Pancreas (tissue), 10 donors: ENCODE measurements around the gene PHB1. TPM values are rescaled to one million over a fixed set of nuclear protein-coding genes. Genes with fewer than 3 reads are reported as not detected.
A peak's percentile ranks its signal among the peaks of the same experiment; 100 is the strongest.

Source experiments
- ATAC-seq, 4 donors: fragments of 200-7000 bp; cut with Tn5 transposase; one replicate each; pipeline versions ENCODE4 v1.8.0 to v1.9.1; 2020; ENCODE audit warnings: mild to moderate bottlenecking in 4 of 4, moderate library complexity in 4 of 4
- DNase-seq, 6 donors: peaks; one replicate each; pipeline ENCODE4 v3.0.0-alpha.2; 2020
- FAIRE-seq: peaks from 2 replicates; lab custom pipeline; 2012; peaks lifted over from hg19 to GRCh38; lab: Jason Lieb, UNC
- H3K27ac ChIP-seq, 4 donors: fragments of 200-600 bp; sonication (generic); 1 replicate in 3 of 4; 2 replicates in 1 of 4; pipeline versions ENCODE4 v1.5.0 to v1.8.0; 2020
- H3K27me3 ChIP-seq, 4 donors: fragments of 200-600 bp; one replicate each; pipeline ENCODE4 v1.8.0; 2021
- H3K36me3 ChIP-seq, 3 donors: fragments of 200-600 bp; sonication (generic) in 1 of 3; one replicate each; pipeline versions ENCODE4 v1.5.0 to v1.8.0; 2020 to 2021
- H3K4me1 ChIP-seq, 3 donors: fragments of 200-600 bp; one replicate each; pipeline ENCODE4 v1.8.0; 2021
- H3K4me3 ChIP-seq, 4 donors: fragments of 200-600 bp; sonication (generic) in 2 of 4; one replicate each; pipeline versions ENCODE4 v1.5.0 to v1.8.0; 2020 to 2021
- H3K9me3 ChIP-seq, 4 donors: fragments of 200-600 bp; one replicate each; pipeline ENCODE4 v1.8.0; 2021
- WGBS, 2 donors: extraction: QIAGEN DNeasy Blood & Tissue Kit; methylation state at CpG; one replicate each; pipeline ENCODE4 v1.1.7; 2013; 5-methylcytosine and 5-hydroxymethylcytosine counted together
- intact Hi-C, 3 donors: fragments of 100-400 bp; cut with DNase I; formaldehyde crosslinking; loops; one replicate each; pipeline versions ENCODE4 v1.11.1 to v1.14.2; 2022
- polyA plus RNA-seq, 2 donors: library from polyadenylated mRNA; stranded (reverse); fragments of 200-250 nt; gene quantifications; one replicate each; pipeline ENCODE4 v1.2.3, GENCODE V29; 2013
- total RNA-seq, 6 donors: library from RNA; stranded (reverse); fragmentation: NEBNext Ultra II Directional in 4 of 6; extraction: Animal tissue kit (Norgen Biotek cat#: 25700) in 4 of 6; gene quantifications; one replicate each; pipeline versions ENCODE4 v1.2.1 to v1.2.4, GENCODE V29; 2021 to 2023
- TF ChIP-seq, protein P1 (sequence below), 4 donors: fragments of 200-600 bp; sonication (generic) in 3 of 4; IDR thresholded peaks; one replicate each; pipeline versions ENCODE4 v1.5.0 to v1.8.0; 2021; ENCODE audit warnings: antibody characterized with exemption in 4 of 4
- donor health status: healthy with polysubstance abuse.
- donor health status: DM: no; HTN: no; CAD: no; lungs with moderate emphysema.
- donor health status: DM: no; HTN: no; CAD: no.
- donor health status: control.
- donor health status: control.
- donor health status: Bipolar disorder and iron deficiency.
- donor health status: DM: yes; HTN: yes; CAD: no.
- donor health status: DM: no; HTN: no; CAD: no.
- donor health status: DM: no; HTN: no; CAD: no.
- donor health status: DM: yes; HTN: yes; CAD: no.

The PHB1 gene
- total and polyA plus RNA-seq, 8 donors = 30.1 to 71.8 (median 55.7) TPM

DNA sequence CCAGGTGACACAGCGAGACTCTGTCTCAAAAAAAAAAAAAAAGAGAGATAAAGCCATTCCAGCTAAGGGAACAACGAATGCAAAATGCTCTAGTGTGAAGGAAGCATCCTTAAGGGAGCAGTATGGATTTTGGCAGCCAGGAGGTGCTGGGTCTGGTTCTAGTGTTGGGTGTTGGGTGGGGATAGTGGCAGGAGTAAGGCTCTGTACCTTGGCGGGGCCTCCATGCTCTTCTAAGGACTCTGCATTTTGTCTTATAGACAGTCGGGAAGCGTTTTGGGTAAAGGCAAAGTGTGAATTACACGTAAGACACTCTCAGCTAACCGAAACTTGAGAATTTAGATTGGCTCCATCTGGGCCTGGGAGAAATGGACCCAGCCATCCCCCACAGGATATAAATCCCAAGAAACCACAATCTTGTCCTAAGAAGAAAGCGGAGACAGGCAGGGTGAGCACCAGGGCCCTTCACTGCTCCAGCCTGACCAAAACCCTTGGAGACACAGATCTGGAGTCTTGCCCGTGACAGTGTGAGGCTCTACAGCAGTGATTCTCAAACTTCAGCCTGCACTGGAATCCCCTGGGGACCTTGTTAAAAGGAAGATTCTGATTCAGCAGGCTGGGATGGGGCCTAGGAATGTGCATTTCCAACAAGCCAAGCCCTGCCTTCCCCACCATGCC is 33.1 kb upstream of the PHB1 start:
- Histone ChIP-seq H3K4me3 (no peak overlapping the region), H3K9me3 (no peaks in the 10 kb centered on the region), H3K4me1 (no peaks in the 10 kb centered on the region), H3K27ac (no peak overlapping the region), H3K27me3 (no peaks in the 10 kb centered on the region), H3K36me3 (no peaks in the 10 kb centered on the region)
- DNase-seq = no peak
- TF ChIP-seq, protein P1, sequence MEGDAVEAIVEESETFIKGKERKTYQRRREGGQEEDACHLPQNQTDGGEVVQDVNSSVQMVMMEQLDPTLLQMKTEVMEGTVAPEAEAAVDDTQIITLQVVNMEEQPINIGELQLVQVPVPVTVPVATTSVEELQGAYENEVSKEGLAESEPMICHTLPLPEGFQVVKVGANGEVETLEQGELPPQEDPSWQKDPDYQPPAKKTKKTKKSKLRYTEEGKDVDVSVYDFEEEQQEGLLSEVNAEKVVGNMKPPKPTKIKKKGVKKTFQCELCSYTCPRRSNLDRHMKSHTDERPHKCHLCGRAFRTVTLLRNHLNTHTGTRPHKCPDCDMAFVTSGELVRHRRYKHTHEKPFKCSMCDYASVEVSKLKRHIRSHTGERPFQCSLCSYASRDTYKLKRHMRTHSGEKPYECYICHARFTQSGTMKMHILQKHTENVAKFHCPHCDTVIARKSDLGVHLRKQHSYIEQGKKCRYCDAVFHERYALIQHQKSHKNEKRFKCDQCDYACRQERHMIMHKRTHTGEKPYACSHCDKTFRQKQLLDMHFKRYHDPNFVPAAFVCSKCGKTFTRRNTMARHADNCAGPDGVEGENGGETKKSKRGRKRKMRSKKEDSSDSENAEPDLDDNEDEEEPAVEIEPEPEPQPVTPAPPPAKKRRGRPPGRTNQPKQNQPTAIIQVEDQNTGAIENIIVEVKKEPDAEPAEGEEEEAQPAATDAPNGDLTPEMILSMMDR (IDR thresholded peaks at IDR 0.05) = no peak
- intact Hi-C loops = no loop called here
- 76 to 80% methylated on average over 9 of the region's 9 CpGs for WGBS, 2 donors
- no peak for ATAC-seq
- FAIRE-seq = no peak

DNA sequence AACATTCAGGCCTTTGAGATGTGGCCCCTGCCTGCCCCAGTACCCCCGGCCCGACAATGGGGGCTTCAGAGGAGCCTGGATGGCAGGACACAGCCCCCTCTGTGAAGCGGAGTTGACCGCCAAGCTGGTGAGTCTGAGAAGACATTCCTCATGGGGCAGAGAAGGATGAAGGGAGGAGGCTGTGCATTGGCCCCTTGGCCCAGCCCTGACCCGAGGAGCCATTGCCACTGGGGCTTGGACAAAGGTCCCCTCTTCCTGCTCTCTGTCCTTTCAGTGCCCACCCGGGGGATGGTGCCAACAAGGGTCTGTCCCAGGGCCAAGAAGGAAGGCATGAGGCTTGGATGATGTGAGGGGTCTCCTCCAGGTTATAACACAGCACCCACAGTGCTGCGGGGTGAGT is 30.9 kb upstream of the PHB1 start:
- no peaks in the 10 kb centered on the region for H3K4me1 ChIP-seq
- WGBS, 2 donors = 62 to 79% methylated on average over 7 of the region's 7 CpGs
- TF ChIP-seq, protein P1 (IDR thresholded peaks at IDR 0.05) = no peak
- intact Hi-C loops = no loop called here
- ATAC-seq = no peak
- DNase-seq = peak in 1 of 6 donors; percentile 39
- no peak overlapping the region for H3K27ac ChIP-seq
- H3K27me3 ChIP-seq = no peaks in the 10 kb centered on the region
- H3K9me3 ChIP-seq = no peaks in the 10 kb centered on the region
- no peak overlapping the region for H3K4me3 ChIP-seq
- no peaks in the 10 kb centered on the region for H3K36me3 ChIP-seq
- FAIRE-seq = no peak

DNA sequence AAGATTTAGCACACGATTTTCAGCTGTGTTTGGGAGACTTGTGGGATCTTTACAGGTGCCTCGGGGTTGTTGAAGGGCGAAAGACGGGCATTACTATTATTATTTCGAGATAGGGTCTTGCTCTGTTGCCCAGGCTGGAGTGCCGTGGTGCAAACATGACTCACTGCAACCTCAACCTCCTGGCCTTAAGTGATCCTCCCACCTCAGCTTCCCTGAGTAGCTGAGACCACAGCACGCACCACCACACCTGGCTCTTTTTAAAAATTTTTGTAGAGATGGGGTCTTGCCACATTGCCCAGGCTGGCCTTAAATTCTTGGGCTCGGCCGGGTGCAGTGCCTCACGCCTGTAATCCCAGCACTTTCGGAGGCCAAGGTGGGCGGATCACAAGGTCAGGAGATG is 29.7 kb upstream of the PHB1 start:
- intact Hi-C loops = no loop called here
- no peak for DNase-seq
- Histone ChIP-seq H3K9me3 (no peaks in the 10 kb centered on the region), H3K4me1 (no peaks in the 10 kb centered on the region), H3K27ac (no peak overlapping the region), H3K4me3 (no peak overlapping the region), H3K27me3 (peaks cover 0 to 2% (median 0%) of the 10 kb centered on the region in 4 donors), H3K36me3 (no peaks in the 10 kb centered on the region)
- TF ChIP-seq, protein P1 (IDR thresholded peaks at IDR 0.05) = no peak
- no peak for FAIRE-seq
- WGBS, 2 donors = 62 to 77% methylated on average over 12 of the region's 12 CpGs
- no peak for ATAC-seq

DNA sequence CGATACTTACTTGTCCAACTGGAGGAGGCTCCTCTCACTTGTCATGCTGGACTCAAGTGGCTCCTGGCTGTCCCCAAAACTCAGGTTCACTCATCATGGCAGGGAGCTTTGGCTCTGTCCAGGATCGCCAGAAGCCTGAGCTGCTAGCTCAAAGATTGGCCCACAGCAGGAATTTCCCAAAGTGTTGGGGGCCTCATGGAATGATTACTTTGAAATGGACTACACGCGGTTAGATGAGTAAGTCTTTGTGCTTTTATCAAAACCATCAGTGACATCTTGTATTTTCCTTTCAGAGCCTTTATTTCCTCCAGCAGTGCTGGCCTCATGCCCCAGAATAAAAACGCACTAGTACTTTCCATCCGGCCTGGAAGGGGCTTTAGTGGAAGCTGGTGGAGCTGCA is 29.2 kb upstream of the PHB1 start:
- Histone ChIP-seq H3K4me1 (no peaks in the 10 kb centered on the region), H3K27ac (no peak overlapping the region), H3K9me3 (no peaks in the 10 kb centered on the region), H3K36me3 (no peaks in the 10 kb centered on the region), H3K4me3 (no peak overlapping the region), H3K27me3 (peaks cover 0 to 4% (median 0%) of the 10 kb centered on the region in 4 donors)
- intact Hi-C loops = no loop called here
- no peak for DNase-seq
- WGBS, 2 donors = 42 to 48% methylated on average over 6 of the region's 6 CpGs
- no peak for FAIRE-seq
- TF ChIP-seq, protein P1 (IDR thresholded peaks at IDR 0.05) = no peak
- ATAC-seq = no peak

DNA sequence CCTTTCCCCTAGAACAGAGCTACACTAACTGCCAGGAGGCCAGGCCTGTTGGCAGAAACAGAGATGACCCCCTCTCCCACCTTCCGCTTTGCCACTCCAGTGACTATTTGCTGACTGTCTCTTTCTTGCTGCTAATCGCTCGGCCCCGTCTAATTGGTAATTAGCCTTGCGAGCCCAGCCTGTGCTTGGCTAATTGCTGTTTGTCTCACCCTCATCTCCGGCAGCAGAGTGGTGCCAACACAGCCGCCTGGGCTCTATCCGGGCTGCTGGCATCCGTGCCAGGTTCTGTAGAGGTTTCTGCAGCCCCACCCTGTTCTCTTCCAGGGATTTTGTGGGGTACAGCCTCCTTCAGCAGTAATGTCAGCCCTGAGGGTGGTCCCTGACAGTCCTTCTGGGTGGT is 27.4 kb upstream of the PHB1 start:
- intact Hi-C loops = no loop called here
- ATAC-seq (no peak), DNase-seq (peak in 1 of 6 donors; percentile 20), FAIRE-seq (no peak)
- Histone ChIP-seq H3K27ac (no peak overlapping the region), H3K27me3 (peaks cover 0 to 4% (median 0%) of the 10 kb centered on the region in 4 donors), H3K36me3 (no peaks in the 10 kb centered on the region), H3K9me3 (no peaks in the 10 kb centered on the region), H3K4me3 (no peak overlapping the region), H3K4me1 (no peaks in the 10 kb centered on the region)
- TF ChIP-seq, protein P1 (IDR thresholded peaks at IDR 0.05) = no peak
- WGBS, 2 donors = 57 to 58% methylated on average over 9 of the region's 9 CpGs
